Activated CD8-positive, alpha-beta memory T cell treated with anti-CD3 and anti-CD28 coated beads, Interleukin-2, amount 50 U/mL, for 1 hour (primary cell): ENCODE measurements around the gene ERBB3.

ENCODE experiments used
- DNase-seq: peaks from one replicate; pipeline ENCODE4 v3.0.0-alpha.2; 2020; ENCODE audit errors: extremely low read depth

The ERBB3 gene

DNA sequence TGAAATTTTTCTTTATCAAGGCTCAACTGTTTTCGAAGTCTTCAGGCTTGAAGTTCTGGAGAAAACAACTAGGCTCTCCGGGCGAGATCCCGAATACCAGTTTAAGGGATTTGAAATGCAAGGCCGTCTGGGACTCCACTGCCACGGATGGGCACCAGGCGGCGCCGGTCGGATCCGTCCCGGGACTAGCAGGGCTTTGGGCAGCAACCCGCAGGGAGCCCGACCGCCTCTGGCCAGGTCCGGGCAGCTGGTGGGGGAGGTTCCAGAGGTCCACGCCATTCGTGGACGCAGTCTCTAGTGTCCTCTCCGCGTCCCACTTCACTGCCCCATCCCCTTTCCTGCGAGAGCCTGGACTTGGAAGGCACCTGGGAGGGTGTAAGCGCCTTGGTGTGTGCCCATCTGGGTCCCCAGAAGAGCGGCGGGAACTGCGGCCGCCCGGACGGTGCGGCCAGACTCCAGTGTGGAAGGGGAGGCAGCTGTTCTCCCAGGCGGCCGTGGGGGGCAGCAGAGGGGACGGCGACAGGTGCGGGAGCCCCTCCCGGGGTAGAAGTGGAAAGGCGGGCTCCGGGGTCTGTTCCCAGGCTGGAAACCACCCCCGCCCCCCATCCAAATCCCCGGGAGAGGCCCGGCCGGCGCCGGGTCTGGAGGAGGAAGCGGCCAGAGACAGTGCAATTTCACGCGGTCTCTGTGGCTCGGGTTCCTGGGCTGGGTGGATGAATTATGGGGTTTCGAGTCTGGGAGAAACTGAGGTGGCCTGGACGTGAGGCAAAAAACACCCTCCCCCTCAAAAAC lies 838 bp upstream of the ERBB3 start:
- no peak for DNase-seq

- DNase-seq: no peak
Observed at GRCh38 chr12:56080556-56081138, 682 bp downstream of the ERBB3 start.

DNA sequence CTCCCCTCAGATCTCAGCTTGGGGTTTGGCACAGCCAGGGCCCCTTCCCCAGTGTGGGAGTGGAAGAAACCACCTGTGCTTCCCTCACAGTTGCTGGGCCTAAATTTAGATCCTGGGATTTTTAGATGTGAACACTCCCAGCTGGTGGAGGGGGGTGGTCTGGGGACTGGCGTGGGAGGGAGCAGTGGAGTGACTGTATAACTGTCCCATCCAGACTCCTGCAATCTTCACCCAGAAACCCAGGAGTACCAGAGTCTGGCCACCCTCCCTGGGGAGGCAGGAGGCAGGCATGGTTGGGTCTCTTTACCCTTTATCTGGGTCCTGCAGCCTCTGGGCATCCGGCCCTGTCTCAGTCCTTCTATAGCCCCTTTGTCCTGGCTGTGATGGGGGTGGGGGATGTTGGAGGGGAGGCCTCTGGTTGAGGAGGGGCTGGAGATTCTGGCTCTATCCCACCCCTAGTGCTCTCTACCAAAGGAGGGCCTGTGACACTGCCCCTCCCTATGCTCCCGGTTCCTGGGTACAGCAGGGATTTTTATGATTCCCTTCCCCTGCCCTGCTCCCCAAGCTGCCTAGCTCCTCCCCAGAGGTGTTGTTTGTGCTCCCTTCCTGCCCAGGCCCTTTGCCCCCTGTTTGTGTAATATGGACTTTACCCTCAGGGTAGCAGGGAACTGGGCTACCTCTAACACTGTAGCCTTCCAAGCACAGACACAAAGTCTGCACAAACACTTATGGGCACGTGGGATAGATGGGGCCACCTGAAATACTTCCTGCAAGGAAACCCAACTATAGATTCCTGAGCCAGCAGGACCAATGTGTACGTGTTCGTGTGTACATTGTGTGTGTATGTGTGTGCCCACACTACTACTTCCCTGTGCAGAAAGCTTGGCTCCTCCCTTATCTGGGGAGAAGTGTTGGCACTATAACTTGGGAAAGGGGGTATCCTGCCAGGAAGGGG lies 1.7 kb downstream of the ERBB3 start:
- no peak for DNase-seq

GRCh38 chr12:56082382-56082781 lies 2.4 kb downstream of the ERBB3 start:
- no peak for DNase-seq

DNA sequence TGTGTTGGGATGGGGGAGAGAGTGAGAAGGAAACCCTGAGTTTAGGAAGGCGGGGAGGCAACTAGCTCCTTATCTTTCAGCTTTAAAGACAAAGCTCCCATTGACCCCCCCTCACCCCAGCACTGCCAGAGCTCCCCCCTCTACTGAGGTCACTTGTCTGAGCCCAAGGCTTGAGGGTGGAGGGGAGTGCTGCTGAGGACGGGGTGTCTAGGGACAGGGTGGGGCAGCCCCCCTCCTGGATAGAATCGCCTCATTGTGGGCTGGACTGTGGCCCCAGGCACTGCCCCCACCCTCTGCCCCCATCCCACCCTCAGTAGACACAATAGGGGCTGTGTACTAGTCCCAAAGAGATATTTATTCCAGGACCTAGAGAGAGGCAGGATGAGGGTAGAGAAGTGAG lies 3.0 kb downstream of the ERBB3 start:
- DNase-seq: no peak

DNA sequence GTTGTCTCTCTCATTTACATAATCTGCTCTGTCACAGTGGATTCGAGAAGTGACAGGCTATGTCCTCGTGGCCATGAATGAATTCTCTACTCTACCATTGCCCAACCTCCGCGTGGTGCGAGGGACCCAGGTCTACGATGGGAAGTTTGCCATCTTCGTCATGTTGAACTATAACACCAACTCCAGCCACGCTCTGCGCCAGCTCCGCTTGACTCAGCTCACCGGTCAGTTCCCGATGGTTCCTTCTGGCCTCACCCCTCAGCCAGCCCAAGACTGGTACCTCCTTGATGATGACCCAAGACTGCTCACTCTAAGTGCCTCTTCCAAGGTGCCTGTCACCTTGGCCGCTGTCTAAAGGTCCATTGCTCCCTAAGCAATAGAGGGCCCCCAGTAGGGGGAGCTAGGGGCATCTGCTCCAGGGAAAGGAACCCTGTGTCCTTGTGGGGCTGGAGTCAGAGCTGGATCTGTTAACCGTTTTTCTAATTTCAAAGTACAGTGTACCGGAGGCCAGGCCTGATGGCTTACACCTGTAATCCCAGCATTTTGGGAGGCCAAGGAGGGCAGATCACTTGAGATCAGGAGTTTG lies 5.1 kb downstream of the ERBB3 start:
- no peak for DNase-seq

- no peak for DNase-seq
Observed at GRCh38 chr12:56086096-56086495, 6.1 kb downstream of the ERBB3 start.

DNA sequence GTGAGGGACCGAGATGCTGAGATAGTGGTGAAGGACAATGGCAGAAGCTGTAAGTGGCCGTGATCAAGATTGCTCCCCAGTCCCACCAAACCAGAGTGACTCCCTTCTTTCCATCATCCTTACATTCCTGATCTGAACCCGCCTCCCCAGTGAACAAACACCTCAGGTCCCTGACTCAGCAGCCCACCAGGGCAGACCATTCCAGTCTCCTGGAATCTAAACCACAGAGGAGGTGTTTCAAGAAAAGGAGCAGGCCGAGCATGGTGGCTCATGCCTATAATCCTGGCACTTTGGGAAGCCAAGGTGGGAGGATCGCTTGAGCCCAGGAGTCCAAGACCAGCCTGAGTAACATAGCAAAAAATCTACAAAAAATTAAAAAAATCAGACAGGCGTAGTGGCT lies 6.6 kb downstream of the ERBB3 start:
- no peak for DNase-seq

- no peak for DNase-seq
Observed at GRCh38 chr12:56087220-56087619, 7.3 kb downstream of the ERBB3 start.

DNA sequence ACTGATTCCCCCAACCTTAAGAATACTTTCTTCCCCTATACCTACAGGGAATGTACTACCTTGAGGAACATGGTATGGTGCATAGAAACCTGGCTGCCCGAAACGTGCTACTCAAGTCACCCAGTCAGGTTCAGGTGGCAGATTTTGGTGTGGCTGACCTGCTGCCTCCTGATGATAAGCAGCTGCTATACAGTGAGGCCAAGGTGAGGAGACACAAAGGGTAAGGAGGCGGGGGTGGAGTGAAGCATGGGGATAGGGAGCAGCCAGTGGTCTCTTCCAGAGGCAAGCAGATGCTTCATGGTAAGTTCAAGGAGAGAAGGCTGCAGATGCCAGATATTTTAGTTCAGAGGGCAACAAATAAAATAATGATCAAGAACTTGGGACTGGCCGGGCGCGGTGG lies 17.8 kb downstream of the ERBB3 start:
- DNase-seq: no peak

GRCh38 chr12:56098592-56098991 lies 18.6 kb downstream of the ERBB3 start:
- DNase-seq: no peak

DNA sequence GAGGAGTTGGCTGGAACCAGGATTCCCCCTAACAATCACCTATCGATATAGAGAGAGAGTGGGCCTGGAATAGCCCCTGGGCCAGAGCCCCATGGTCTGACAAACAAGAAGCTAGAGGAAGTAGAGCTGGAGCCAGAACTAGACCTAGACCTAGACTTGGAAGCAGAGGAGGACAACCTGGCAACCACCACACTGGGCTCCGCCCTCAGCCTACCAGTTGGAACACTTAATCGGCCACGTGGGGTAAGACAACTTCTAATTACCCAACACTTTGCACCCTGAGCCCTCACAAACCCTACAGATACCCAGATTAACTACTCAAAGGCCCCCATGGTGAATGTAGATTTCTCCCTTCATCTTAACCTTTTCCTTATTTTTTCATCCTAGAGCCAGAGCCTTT lies 19.8 kb downstream of the ERBB3 start:
- no peak for DNase-seq

- DNase-seq: no peak
Observed at GRCh38 chr12:56101045-56101444, 21.1 kb downstream of the ERBB3 start.

GRCh38 chr12:56102683-56103065 lies 22.7 kb downstream of the ERBB3 start:
- DNase-seq: no peak

- DNase-seq: no peak
Observed at GRCh38 chr12:56103066-56103711, 23.2 kb downstream of the ERBB3 start.

- DNase-seq: no peak
Observed at GRCh38 chr12:56103823-56104108, 23.8 kb downstream of the ERBB3 start.

- peak; percentile 85 for DNase-seq
Observed at GRCh38 chr12:56104109-56104814, 24.3 kb downstream of the ERBB3 start, which contains the start of gene PA2G4. Gene PA2G4 (plus strand): TSS chr12:56104559. CDS start chr12:56104738, 179 bp downstream.

GRCh38 chr12:56104815-56105608 lies 25.0 kb downstream of the ERBB3 start:
- DNase-seq: no peak

- no peak for DNase-seq
Observed at GRCh38 chr12:56105609-56105902, 25.6 kb downstream of the ERBB3 start.

- DNase-seq: no peak
Observed at GRCh38 chr12:56107242-56107641, 27.3 kb downstream of the ERBB3 start.

GRCh38 chr12:56110571-56110970 lies 30.6 kb downstream of the ERBB3 start:
- no peak for DNase-seq
